Duodenal mucosa (tissue), 2 donors: Measurements from ENCODE around the gene BOD1.
"Not testable (repeated sequence)": the region's sequence is repeated elsewhere in the genome, so short reads cannot be mapped to it uniquely, and the experiment has no call there.

Source experiments
- H3K27ac ChIP-seq: one replicate; pipeline ENCODE4 v1.7.0; 2013; ENCODE audit warnings: low read depth, low read length
- H3K27me3 ChIP-seq, 2 donors: one replicate each; pipeline ENCODE4 v1.7.0; 2013; ENCODE audit warnings: low read length in 2 of 2, control low read depth in 1 of 2; ENCODE audit not compliant: insufficient read depth in 2 of 2, control insufficient read depth in 1 of 2
- H3K36me3 ChIP-seq, 2 donors: one replicate each; pipeline ENCODE4 v1.7.0; 2013; ENCODE audit warnings: low read length in 2 of 2, control low read depth in 1 of 2; ENCODE audit not compliant: insufficient read depth in 2 of 2, control insufficient read depth in 1 of 2
- H3K4me1 ChIP-seq, 2 donors: one replicate each; pipeline ENCODE4 v1.7.0; 2013; ENCODE audit warnings: low read length in 2 of 2, control low read depth in 1 of 2; ENCODE audit not compliant: insufficient read depth in 2 of 2, control insufficient read depth in 1 of 2
- H3K4me3 ChIP-seq, 2 donors: one replicate each; pipeline ENCODE4 v1.7.0; 2013; ENCODE audit warnings: low read length in 2 of 2, low read depth in 1 of 2
- H3K9ac ChIP-seq, 2 donors: one replicate each; pipeline ENCODE4 v1.7.0; 2013; ENCODE audit warnings: low read length in 2 of 2, low read depth in 1 of 2
- H3K9me3 ChIP-seq, 2 donors: one replicate each; pipeline ENCODE4 v1.7.0; 2013; ENCODE audit warnings: low read length in 2 of 2, control low read depth in 1 of 2; ENCODE audit not compliant: control insufficient read depth in 1 of 2

BOD1 gene

DNA sequence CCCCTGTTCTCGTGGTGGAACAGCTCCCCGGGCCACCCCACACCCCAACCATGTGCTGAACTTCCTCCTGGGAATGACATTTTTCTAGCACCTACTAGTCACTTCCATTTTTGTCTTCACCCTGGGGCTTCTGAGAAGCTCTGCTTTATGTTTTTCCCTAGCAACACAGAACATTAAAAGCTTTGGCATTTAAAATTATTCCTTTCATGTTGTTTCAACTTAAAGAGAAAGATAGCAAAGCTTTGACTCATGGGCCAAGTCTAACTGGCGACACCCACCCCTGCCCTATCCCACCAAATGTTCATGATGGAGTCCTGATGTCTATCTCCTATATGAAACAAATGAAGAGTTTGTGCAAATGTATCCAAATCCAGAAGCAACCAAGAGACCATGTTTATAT is 22.4 kb downstream of the BOD1 start:
- no peak overlapping the region for H3K4me3 ChIP-seq
- no peaks in the 10 kb centered on the region for H3K27me3 ChIP-seq
- no peaks in the 10 kb centered on the region for H3K36me3 ChIP-seq
- H3K27ac ChIP-seq: no peak overlapping the region
- no peak overlapping the region for H3K9ac ChIP-seq
- H3K4me1 ChIP-seq: no peaks in the 10 kb centered on the region
- H3K9me3 ChIP-seq: peaks cover 18 to 19% of the 10 kb centered on the region in 2 donors

DNA sequence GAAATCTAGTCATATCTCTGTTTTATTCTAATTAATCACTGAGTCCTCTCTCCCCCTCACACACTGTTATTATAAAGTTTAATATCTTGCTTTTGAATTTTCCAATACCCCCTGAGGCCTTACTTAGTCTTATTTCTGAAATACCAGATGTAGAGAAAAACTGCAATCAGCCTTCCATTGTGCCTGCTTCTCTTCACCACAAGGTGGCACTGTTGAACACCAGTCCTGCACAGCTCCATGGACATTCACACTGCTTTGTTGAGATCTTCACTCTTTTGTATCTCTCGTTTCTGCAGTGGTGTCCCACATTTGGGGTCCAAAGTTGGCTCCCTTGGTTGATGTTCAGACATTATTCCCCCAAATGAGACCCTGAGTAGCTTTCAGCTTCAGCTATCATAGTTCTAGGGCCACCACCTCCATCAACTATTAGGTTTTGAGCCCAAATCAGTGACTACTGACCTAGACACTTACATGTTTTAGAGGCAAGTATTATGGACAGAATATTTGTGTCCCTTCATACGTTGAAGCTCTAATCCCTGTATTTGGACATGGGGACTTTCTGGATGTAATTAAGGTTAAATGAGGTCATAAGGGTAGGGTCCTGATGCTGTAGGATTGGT is 24.3 kb downstream of the BOD1 start:
- H3K27me3 ChIP-seq: no peaks in the 10 kb centered on the region
- H3K27ac ChIP-seq: no peak overlapping the region
- no peaks in the 10 kb centered on the region for H3K4me1 ChIP-seq
- no peak overlapping the region for H3K4me3 ChIP-seq
- H3K9ac ChIP-seq: no peak overlapping the region
- H3K9me3 ChIP-seq: peaks cover 19 to 20% of the 10 kb centered on the region in 2 donors
- no peaks in the 10 kb centered on the region for H3K36me3 ChIP-seq

DNA sequence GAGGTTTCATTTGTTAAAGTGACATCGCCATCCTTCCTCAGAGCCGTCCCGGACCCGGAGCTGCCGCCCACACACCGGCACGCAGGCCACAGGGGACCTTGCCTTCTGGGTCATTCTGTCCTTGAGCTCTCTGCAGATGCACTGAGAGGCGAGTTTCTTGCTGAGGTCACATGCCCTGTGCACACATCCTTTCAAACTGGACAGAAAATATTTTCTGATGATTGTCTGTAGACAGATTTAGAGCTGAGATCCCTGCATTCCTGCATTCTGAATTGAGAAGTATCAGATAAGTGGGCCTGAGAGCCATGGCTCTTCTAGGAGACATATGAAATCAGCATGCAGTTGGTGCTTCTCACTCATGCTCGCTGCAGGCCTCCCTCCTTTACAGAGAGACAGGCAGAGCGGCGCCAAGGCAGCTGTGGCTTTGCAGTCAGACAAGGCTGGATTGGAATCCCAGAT is 25.4 kb downstream of the BOD1 start:
- Histone ChIP-seq H3K4me3 (no peak overlapping the region), H3K9ac (no peak overlapping the region), H3K9me3 (peaks cover 19 to 20% of the 10 kb centered on the region in 2 donors), H3K4me1 (no peaks in the 10 kb centered on the region), H3K36me3 (no peaks in the 10 kb centered on the region), H3K27me3 (no peaks in the 10 kb centered on the region), H3K27ac (no peak overlapping the region)

DNA sequence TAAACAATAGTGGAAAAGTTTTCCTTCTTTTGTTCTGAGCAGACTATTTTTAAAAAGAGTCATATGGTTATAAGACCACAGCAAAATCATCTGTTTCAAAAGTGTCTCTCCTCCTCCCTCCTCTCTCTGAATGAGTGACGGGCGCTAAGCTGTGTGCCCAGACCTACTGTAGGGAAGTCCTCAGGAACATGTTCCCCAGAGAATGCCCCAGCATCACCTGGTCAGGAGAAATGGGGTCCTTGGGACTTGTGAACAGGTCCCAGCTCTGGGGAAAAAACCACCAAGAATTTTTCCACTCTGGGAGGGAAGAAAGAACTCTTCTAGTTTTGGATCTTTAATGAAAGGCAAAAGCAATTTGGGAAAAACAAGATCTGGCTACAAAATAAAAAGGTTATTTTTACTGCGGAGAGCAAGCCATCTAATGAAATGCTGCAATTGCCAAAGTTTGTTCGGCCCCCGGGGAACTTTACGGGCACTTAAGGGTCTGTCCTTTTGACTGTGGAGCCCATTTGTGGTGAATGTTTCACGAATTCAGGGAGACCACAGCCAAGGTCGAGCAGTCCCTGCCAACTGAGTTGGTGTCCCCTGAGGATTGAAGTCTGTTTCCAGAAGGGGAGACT is 25.9 kb downstream of the BOD1 start:
- Histone ChIP-seq H3K9ac (no peak overlapping the region), H3K36me3 (no peaks in the 10 kb centered on the region), H3K27ac (no peak overlapping the region), H3K27me3 (no peaks in the 10 kb centered on the region), H3K4me3 (no peak overlapping the region), H3K9me3 (peaks cover 19 to 20% of the 10 kb centered on the region in 2 donors), H3K4me1 (no peaks in the 10 kb centered on the region)

DNA sequence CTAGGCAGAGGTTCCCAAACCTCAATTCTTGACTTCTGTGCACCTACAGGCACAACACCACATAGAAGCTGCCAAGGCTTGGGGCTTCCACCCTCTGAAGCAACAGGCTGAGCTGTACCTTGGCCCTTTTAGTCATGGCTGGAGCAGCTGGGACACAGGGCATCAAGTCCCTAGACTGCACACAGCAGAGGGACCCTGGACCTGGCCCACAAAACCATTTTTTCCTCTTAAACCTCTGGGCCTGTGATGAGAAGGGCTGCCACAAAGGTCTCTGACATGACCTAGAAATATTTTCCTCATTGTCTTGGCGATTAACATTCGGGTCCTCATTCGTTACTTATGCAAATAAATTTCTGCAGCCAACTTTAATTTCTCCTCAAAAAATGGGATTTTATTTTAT is 30.3 kb downstream of the BOD1 start:
- H3K9me3 ChIP-seq, H3K9ac ChIP-seq, H3K36me3 ChIP-seq, H3K4me3 ChIP-seq, H3K4me1 ChIP-seq, H3K27ac ChIP-seq, H3K27me3 ChIP-seq: not testable (repeated sequence)

DNA sequence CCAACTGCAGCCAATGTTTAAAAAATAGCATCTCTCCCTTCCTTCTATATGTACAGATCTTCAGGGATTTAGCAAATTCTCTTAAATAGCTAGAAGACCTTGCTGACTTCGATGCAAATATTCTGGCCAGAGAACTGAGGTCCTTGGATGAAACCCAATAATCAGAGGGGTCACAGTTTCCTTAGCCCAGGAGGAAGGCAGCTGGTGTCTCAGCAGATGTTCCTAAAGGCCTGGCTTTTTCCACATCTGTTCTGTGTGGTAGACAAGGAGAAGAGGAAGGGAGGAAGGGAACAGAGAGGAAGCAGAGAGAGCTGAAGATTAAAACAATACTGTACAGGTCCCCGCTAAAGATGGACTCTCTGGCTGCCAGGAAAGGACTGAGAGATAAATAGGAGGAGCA is 33.1 kb downstream of the BOD1 start:
- Histone ChIP-seq H3K27me3 (no peaks in the 10 kb centered on the region), H3K9ac (no peak overlapping the region), H3K36me3 (no peaks in the 10 kb centered on the region), H3K27ac (no peak overlapping the region), H3K4me3 (no peak overlapping the region), H3K9me3 (peaks cover 0 to 8% of the 10 kb centered on the region in 2 donors), H3K4me1 (no peaks in the 10 kb centered on the region)

DNA sequence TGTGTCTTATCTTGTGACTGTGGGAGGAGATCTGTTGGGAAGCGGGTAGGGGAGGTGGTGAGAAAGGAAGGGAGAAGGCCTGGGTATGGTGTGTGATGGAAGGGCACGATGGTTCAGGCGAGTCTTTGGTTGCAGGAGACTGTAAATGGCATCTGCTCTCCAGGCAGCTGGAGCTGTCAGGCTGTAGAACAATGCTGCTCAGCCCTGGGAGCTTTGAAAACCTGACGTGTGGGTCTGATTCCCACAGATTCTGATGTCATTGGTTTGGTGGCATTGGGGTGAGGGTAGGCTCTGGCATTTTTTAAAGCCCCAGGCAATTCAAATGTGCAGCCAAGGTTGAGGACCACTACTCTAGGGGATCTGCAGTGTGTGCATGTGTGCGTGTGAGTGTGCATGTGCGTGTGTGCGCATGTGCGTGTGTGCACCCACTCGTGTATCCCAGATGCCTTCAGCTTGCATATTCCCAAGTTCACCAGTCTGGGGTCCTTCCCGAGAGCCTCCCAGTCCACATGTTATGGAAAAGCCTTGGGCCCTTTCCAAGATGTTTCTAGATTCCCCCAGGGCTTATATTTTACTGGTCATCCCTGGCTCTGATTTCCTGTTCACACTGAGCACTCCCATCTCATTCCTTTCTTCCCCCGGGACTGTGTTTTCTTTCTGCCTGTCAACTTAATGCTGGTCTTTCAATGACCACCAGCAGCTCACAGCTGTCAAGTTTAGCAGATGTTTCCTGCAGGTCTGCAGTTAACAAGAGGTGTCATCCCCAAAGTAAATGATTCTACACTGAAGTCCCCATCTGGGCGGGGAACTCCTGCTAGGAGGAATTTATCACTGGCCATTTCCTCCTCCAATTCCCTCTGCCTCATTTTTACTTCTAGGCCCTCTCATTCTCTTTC is 34.0 kb downstream of the BOD1 start:
- Histone ChIP-seq H3K4me3 (no peak overlapping the region), H3K4me1 (no peaks in the 10 kb centered on the region), H3K36me3 (no peaks in the 10 kb centered on the region), H3K27ac (no peak overlapping the region), H3K9me3 (peaks cover 0 to 8% of the 10 kb centered on the region in 2 donors), H3K27me3 (no peaks in the 10 kb centered on the region), H3K9ac (no peak overlapping the region)

DNA sequence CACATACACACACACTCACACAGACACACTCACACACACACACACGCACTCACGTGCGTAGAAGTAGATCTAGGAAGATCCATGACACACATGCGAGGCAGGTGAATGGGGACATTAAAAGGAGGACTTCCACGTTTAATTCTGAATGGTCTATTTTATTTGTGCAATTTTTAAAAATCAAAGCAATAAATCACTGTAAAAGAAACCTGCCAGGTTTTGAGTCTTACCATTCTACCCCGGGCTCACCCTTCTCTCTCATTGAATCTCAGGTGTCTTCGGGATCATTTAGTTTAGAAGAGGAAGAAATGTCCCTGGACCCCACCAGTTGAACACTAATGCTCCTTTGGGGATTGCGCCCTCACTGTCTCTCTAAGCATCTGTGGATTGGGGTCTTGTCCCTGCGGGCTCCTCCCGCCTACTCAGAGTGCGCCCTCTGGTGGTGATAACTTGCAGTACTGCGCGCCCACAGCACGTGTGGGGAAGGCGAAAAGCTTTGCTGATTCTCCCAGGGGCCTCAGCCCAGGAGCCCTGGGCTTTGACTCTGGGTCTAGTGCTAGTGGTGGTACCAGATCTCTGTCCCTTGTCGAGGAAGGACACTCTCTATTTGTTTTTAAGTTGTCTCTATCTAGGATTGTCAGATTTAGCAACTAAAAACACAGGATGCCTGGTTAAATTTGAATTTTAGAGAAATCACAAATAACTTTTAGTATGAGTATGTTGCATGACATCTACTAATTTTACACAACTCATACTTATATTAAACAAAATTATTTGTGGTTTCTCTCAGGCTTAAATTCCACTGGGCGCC is 34.8 kb downstream of the BOD1 start:
- H3K9ac ChIP-seq: no peak overlapping the region
- no peak overlapping the region for H3K4me3 ChIP-seq
- H3K4me1 ChIP-seq: no peaks in the 10 kb centered on the region
- H3K36me3 ChIP-seq: no peaks in the 10 kb centered on the region
- H3K27me3 ChIP-seq: no peaks in the 10 kb centered on the region
- H3K27ac ChIP-seq: no peak overlapping the region
- H3K9me3 ChIP-seq: peaks cover 0 to 8% of the 10 kb centered on the region in 2 donors

DNA sequence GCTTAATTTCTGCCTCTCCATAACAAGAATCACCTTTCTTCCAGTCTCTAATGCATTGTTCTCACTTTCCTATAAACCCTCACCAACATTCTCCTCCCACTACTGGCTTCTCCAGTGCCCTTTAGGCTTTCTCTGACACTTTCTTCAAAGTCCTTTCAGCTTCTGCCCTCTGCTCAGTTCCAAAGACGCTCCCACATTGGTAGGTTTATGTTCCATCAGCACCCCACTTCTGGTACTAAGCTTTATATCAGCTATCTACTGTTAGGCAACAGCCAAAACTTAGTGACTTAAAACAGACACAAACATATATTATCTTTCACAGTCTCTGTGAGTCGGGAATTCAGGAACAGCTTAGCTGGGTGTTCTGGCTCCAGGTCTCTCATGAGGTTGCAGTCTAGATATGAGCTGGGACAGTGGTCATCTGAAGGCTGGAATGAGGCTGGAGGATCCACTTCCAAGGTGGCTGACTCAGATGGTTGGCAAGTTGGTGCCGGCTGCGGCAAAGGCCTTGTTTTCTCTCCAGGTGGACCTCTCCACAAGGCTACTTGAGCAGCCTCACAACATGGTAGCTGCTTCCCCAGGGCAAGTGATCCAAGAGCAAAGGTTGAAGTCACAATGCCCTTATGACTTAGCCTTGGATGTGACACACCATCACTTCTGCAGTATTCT is 37.4 kb downstream of the BOD1 start:
- Histone ChIP-seq H3K36me3 (no peaks in the 10 kb centered on the region), H3K9me3 (peaks cover 0 to 8% of the 10 kb centered on the region in 2 donors), H3K9ac (no peak overlapping the region), H3K27ac (no peak overlapping the region), H3K4me3 (no peak overlapping the region), H3K27me3 (no peaks in the 10 kb centered on the region), H3K4me1 (no peaks in the 10 kb centered on the region)
